ENCODE results near the gene WWOX.

DNA sequence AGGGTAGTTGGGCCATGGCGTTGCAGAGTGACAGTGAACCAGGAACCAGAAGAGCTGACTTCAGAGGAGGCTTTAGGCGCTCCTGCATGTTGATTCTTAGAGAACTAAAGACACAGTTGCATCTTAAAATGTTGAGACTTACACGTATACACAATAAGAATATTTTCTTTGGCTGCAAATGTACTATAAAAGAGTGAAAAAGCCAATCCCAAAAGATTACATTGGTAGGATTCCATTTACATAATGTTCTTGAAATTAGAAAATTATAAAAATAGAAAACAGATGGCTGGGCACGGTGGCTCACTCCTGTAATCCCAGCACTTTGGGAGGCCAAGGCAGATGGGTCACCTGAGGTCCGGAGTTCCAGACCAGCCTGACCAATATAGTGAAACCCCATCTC lies 738.8 kb downstream of the WWOX start:
- TF ChIP-seq EP300 (IDR thresholded peaks at IDR 0.05) (no peak), JUNB (IDR thresholded peaks at IDR 0.05) (no peak), CEBPB (IDR thresholded peaks at IDR 0.05) (no peak), RFX5 (IDR thresholded peaks at IDR 0.05) (no peak), CBX2 (IDR thresholded peaks at IDR 0.05; ENCODE audit: borderline replicate concordance, low read depth) (no peak), JUN (IDR thresholded peaks at IDR 0.05) (no peak), ZFP36 (IDR thresholded peaks at IDR 0.05; ENCODE audit: borderline replicate concordance, partially characterized antibody) (no peak), POLR2A (IDR thresholded peaks at IDR 0.05; ENCODE audit: low read length) (no peak), FOSB (CRISPR knock-in tag; IDR thresholded peaks at IDR 0.05) (no peak)
- TF ChIP-seq, protein P1, sequence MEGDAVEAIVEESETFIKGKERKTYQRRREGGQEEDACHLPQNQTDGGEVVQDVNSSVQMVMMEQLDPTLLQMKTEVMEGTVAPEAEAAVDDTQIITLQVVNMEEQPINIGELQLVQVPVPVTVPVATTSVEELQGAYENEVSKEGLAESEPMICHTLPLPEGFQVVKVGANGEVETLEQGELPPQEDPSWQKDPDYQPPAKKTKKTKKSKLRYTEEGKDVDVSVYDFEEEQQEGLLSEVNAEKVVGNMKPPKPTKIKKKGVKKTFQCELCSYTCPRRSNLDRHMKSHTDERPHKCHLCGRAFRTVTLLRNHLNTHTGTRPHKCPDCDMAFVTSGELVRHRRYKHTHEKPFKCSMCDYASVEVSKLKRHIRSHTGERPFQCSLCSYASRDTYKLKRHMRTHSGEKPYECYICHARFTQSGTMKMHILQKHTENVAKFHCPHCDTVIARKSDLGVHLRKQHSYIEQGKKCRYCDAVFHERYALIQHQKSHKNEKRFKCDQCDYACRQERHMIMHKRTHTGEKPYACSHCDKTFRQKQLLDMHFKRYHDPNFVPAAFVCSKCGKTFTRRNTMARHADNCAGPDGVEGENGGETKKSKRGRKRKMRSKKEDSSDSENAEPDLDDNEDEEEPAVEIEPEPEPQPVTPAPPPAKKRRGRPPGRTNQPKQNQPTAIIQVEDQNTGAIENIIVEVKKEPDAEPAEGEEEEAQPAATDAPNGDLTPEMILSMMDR (IDR thresholded peaks at IDR 0.05), result no peak
- TF ChIP-seq, protein P2, sequence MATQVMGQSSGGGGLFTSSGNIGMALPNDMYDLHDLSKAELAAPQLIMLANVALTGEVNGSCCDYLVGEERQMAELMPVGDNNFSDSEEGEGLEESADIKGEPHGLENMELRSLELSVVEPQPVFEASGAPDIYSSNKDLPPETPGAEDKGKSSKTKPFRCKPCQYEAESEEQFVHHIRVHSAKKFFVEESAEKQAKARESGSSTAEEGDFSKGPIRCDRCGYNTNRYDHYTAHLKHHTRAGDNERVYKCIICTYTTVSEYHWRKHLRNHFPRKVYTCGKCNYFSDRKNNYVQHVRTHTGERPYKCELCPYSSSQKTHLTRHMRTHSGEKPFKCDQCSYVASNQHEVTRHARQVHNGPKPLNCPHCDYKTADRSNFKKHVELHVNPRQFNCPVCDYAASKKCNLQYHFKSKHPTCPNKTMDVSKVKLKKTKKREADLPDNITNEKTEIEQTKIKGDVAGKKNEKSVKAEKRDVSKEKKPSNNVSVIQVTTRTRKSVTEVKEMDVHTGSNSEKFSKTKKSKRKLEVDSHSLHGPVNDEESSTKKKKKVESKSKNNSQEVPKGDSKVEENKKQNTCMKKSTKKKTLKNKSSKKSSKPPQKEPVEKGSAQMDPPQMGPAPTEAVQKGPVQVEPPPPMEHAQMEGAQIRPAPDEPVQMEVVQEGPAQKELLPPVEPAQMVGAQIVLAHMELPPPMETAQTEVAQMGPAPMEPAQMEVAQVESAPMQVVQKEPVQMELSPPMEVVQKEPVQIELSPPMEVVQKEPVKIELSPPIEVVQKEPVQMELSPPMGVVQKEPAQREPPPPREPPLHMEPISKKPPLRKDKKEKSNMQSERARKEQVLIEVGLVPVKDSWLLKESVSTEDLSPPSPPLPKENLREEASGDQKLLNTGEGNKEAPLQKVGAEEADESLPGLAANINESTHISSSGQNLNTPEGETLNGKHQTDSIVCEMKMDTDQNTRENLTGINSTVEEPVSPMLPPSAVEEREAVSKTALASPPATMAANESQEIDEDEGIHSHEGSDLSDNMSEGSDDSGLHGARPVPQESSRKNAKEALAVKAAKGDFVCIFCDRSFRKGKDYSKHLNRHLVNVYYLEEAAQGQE (IDR thresholded peaks at IDR 0.05), result no peak
- TF ChIP-seq, protein P3, sequence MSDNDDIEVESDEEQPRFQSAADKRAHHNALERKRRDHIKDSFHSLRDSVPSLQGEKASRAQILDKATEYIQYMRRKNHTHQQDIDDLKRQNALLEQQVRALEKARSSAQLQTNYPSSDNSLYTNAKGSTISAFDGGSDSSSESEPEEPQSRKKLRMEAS (IDR thresholded peaks at IDR 0.05), result no peak
